HG03521 (cell line): ENCODE data around the gene ZFAND2A.
"Not testable (repeated sequence)": the region's sequence is repeated elsewhere in the genome, so short reads cannot be mapped to it uniquely, and the experiment has no call there.

ENCODE experiments used
- ATAC-seq: cut with Tn5 transposase; IDR thresholded peaks from one replicate; pipeline ENCODE4 v1.9.1; 2021; ENCODE audit warnings: mild to moderate bottlenecking, moderate library complexity; ENCODE audit not compliant: unreplicated experiment

The ZFAND2A gene

GRCh38 chr7:1159891-1160669 lies at the start of gene ZFAND2A:
Gene ZFAND2A (minus strand): TSS chr7:1160196. CDS start chr7:1158212, 1,984 bp downstream.
- ATAC-seq = peak; percentile 97

GRCh38 chr7:1209097-1209496 lies 49.1 kb upstream of the ZFAND2A start:
- ATAC-seq = no peak

- ATAC-seq = not testable (repeated sequence)
Observed at GRCh38 chr7:1205742-1206141, 45.7 kb upstream of the ZFAND2A start.

- ATAC-seq = no peak
Observed at GRCh38 chr7:1204460-1205140, 44.6 kb upstream of the ZFAND2A start.

- ATAC-seq = not testable (repeated sequence)
Observed at GRCh38 chr7:1202914-1203313, 42.9 kb upstream of the ZFAND2A start.

DNA sequence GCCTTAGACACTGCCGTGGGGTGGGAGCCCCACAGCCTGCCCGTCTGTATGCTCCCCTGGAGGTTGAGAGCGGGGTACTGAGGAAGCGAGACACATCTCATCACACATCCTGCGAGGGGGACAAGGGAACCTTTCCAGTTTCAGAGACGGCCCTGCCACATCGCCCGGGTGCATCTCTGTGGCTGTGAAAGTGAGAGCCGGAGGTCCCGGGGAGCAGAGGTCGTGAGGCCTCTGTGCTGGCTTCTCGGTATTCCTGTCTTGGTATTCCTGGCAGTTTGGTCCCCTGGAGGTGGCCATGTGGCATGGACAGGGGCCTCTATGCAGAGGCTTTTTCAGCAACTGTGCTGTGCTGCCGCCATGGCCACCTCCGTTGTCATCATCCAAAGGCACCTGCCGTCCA lies 41.9 kb upstream of the ZFAND2A start:
- no peak for ATAC-seq

DNA sequence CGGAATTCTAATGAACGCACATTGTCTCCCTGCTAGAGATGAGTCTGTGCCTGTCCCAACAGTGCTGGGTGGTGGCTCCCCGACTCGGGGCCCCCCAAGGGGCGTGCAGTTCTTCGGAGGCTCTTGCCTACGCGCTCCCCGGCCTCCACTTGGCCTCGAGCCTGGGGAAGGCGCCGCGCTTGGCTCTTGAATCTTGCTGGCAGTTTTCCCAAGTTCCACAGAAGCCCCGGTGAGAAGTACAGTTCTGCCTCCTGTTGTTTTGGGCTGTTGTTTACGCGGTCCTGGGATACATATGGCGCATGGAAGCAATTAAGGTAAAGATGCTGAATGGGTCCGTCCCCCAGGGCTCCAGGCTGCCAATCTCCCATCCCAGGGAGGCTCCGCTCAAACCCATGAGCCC lies 40.0 kb upstream of the ZFAND2A start:
- ATAC-seq = no peak

- ATAC-seq = no peak
Observed at GRCh38 chr7:1197997-1198625, 38.1 kb upstream of the ZFAND2A start.

GRCh38 chr7:1196950-1197349 lies 37.0 kb upstream of the ZFAND2A start:
- no peak for ATAC-seq

DNA sequence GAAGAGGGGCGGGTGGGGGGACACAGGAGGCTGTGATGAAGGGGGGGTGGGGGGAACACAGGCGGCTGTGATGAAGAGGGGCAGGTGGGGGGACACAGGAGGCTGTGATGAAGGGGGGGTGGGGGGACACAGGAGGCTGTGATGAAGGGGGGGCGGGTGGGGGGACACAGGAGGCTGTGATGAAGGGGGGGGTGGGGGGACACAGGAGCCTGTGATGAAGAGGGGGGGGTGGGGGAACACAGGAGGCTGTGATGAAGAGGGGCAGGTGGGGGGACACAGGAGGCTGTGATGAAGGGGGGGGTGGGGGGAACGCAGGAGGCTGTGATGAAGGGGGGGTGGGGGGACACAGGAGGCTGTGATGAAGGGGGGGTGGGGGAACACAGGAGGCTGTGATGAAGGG lies 36.4 kb upstream of the ZFAND2A start:
- ATAC-seq = not testable (repeated sequence)

DNA sequence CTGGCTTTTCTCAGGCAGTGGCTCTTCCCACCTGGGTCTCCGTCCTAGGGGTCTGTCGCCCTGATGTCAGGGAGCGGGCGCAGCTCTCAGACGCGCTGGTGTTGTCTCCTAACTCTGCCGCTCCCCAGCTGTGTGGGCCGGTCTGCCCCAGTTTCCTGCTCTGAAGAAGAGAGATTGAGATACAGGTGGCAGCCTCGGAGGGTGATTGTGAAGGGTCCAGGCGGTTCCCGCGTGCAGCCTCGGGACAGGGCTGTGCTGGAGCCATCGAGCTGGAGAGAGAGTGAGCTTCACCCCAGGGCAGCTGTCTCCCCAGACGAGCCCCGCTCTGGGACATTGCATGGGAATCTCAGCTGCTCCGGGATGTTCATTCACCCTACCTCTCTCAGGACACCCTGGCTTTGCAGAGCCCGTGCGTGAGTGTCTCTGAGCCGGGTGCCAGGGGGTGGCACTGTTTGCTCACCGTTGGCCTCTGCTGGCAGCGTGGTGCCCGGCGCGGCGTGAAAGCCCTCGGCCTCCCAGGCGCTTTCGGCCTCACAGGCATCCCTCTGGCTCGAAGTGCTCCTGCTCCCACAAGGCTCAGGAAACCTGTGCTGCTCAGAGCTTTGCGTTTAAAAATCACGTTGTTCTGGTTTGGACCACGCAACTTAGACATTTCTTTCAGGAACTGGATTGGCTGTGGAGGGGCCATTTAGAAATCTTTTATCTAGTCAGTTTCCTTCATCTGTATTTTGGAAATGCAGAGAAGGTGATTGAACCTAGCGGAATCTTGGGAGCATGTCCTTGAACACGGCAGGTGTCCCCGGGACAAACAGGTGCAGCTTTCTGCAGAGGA lies 33.8 kb upstream of the ZFAND2A start:
- no peak for ATAC-seq

DNA sequence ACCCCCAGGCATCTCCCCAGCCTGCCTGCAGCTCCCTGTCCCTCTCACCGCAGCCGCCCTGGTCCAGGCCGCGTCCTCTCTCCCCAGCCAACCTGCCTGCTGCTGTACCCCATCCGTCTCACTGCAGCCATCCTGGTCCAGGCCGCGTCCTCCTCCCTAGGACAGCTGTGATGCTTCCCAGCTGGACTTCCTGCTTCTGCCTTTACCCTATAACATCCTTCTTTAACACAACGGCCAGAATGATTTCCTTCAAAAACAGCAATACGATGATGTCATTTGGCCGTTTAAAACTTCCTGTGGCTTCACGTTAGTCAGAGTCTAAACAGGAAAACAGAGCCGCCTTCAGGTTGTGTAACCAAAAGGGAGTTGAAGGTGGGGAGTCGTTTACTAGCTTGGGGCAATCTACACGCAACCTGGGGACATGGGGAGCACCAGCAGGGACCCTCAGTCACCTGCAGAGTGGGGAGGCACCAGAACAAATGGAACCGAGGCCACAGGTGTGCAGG lies 32.2 kb upstream of the ZFAND2A start:
- no peak for ATAC-seq

GRCh38 chr7:1189986-1190772 lies 30.2 kb upstream of the ZFAND2A start:
- no peak for ATAC-seq

- no peak for ATAC-seq
Observed at GRCh38 chr7:1188720-1189294, 28.8 kb upstream of the ZFAND2A start.

- ATAC-seq = no peak
Observed at GRCh38 chr7:1187127-1187526, 27.1 kb upstream of the ZFAND2A start.

DNA sequence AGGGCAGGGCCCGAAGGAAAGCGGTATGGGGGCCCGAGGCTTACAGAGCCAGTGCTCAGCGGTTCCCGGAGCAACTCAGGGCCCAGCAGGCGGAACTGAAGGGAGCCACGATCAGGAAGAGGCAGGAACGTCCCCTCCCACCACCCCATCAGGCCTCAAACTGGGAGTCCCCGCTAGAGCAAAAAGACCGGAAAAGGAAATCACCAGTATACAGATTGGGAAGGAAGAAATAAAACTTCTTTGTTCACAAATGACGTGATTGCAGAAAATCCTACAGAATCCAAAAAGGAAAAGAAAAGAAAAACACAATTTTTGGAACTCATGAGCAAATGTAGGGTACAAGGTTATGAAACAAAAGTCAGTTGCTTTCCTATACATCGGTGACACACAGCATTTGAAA lies 21.6 kb upstream of the ZFAND2A start:
- ATAC-seq = no peak

- no peak for ATAC-seq
Observed at GRCh38 chr7:1181031-1181430, 21.0 kb upstream of the ZFAND2A start.

DNA sequence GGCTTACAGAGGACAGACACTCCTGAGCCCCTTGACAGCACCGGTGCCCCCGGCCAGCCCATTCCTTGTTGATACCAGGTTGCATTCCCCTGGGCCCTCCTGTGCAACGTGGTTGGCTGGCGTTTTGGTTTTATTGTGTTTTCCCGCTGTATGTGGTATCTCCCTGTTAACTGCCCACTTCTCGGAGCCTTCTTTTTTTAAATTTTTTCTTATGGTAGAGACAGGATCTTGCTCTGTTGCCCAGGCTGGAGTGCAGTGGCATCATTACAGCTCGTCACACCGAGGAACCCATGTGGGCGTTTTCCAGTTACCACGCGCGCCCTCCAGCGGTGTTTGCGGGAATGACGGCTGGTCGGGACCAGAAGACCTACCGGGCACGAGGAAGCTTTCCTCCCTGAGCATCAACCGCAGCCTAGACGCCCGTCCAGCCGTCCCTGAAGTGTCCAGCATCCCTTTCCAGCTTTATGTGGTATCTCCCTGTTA lies 16.9 kb upstream of the ZFAND2A start:
- no peak for ATAC-seq
